Lower lobe of right lung (tissue), 2 donors: ENCODE measurements around the gene CFAP410. TPM values are rescaled to one million over a fixed set of nuclear protein-coding genes. Genes with fewer than 3 reads are reported as not detected.

Experiments used
- ATAC-seq, 2 donors: fragments of 200-7000 bp; cut with Tn5 transposase; one replicate each; pipeline ENCODE4 v1.9.1; 2020 to 2022; ENCODE audit warnings: mild to moderate bottlenecking in 2 of 2, moderate library complexity in 2 of 2
- DNase-seq: peaks from one replicate; pipeline ENCODE4 v3.0.0-alpha.2; 2020
- H3K27ac ChIP-seq: fragments of 200-600 bp; one replicate; pipeline ENCODE4 v1.8.0; 2022
- H3K27me3 ChIP-seq: fragments of 200-600 bp; one replicate; pipeline ENCODE4 v1.8.0; 2022; ENCODE audit warnings: low read depth
- H3K36me3 ChIP-seq: fragments of 200-600 bp; one replicate; pipeline ENCODE4 v1.8.0; 2022; ENCODE audit warnings: mild to moderate bottlenecking
- H3K4me1 ChIP-seq: fragments of 200-600 bp; one replicate; pipeline ENCODE4 v1.8.0; 2022
- H3K4me3 ChIP-seq: fragments of 200-600 bp; one replicate; pipeline ENCODE4 v1.8.0; 2022; ENCODE audit warnings: mild to moderate bottlenecking
- H3K9me3 ChIP-seq: fragments of 200-600 bp; one replicate; pipeline ENCODE4 v1.8.0; 2022
- intact Hi-C: fragments of 100-400 bp; cut with DNase I; formaldehyde crosslinking; loops from one replicate; pipeline ENCODE4 v1.11.0; 2022
- total RNA-seq: library from RNA; stranded (reverse); fragmentation: NEBNext Ultra II Directional; extraction: Animal tissue kit (Norgen Biotek cat#: 25700); gene quantifications from one replicate; pipeline ENCODE4 v1.2.1, GENCODE V29; 2021
- TF ChIP-seq, protein P1 (sequence below): fragments of 200-600 bp; IDR thresholded peaks from one replicate; pipeline ENCODE4 v1.8.0; 2022; ENCODE audit warnings: antibody characterized with exemption, mild to moderate bottlenecking
- donor health status: DM: no; HTN: yes; CAD: no; lungs with severe emphysema.

The CFAP410 gene
- total RNA-seq, 1 donor from 2014 or later: 20.3 TPM

DNA sequence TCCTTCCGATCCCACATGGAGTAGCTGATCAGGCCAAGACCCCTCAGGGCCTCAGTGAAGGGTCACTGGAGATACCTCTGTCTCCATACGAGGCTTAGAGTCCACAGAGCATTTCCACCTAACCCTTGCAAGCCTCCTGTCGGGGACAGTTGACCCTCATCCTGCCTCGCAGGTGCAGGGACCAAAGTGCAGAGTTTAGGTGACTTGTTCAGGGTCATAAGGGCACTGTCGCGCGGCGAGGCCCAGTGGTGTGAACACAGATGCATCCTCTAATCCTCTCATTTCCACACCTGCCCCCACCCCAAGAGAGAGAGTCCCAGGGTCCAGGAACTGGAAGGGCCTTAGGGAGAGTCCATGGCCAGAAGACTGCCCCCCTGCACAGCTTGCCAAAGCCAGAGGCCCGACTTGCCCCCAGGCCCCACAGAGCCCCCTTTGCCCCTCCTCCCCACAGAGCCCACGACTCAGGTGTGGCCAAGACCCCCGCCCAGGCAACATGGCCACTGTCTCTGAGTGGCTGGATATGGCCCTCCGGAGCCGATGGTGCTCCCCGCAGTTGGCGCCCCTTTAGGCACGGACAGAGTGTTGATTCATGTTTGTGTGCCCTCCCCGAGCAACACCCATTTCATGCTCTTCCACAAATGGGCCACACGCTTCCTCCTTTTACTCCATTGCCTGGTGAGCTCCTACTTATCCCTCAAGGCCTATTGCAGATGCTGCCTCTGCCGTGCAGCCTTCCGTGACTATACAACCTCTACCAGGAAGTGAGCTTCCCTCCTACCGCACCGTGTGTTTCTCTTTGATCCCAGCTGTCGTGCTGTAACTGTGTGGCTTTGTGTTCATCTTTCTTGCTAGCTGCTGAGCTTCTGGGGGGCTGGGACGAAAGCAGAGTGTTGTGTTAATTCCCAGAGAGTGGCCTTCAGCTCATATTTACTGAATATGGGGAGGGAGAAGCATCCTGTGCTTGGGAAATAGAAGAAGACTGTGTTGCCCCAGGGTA is 15.9 kb upstream of the CFAP410 start:
- Histone ChIP-seq H3K4me3 (peak overlapping the region; percentile 42), H3K27me3 (peaks cover 30% of the 10 kb centered on the region), H3K4me1 (peaks cover 18% of the 10 kb centered on the region), H3K9me3 (no peaks in the 10 kb centered on the region), H3K36me3 (no peaks in the 10 kb centered on the region), H3K27ac (no peak overlapping the region)
- TF ChIP-seq, protein P1, sequence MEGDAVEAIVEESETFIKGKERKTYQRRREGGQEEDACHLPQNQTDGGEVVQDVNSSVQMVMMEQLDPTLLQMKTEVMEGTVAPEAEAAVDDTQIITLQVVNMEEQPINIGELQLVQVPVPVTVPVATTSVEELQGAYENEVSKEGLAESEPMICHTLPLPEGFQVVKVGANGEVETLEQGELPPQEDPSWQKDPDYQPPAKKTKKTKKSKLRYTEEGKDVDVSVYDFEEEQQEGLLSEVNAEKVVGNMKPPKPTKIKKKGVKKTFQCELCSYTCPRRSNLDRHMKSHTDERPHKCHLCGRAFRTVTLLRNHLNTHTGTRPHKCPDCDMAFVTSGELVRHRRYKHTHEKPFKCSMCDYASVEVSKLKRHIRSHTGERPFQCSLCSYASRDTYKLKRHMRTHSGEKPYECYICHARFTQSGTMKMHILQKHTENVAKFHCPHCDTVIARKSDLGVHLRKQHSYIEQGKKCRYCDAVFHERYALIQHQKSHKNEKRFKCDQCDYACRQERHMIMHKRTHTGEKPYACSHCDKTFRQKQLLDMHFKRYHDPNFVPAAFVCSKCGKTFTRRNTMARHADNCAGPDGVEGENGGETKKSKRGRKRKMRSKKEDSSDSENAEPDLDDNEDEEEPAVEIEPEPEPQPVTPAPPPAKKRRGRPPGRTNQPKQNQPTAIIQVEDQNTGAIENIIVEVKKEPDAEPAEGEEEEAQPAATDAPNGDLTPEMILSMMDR: no peak
- DNase-seq: no peak
- ATAC-seq: no peak
- intact Hi-C loops: no loop called here

DNA sequence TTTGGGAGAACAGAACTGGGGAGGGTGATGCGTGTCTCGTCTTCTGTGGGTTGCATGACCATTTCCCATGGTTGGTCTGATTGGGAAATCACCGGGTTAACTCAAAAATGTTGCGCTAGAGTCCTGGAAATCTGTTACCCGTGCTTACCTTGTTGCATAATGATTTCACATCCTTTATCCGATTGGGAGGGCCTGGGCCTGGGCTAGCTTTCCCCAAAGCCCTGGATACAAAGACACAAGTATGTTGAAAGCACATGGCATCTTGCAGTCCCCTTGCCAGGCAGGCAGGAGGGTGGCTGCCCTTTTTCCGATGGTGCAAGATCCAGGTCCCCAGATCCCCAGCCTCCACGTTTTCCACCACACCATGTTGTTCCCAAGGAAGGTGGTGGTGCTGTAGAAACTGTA is 14.8 kb upstream of the CFAP410 start:
- Histone ChIP-seq H3K36me3 (no peaks in the 10 kb centered on the region), H3K27me3 (peaks cover 40% of the 10 kb centered on the region), H3K4me1 (peaks cover 18% of the 10 kb centered on the region), H3K4me3 (peak overlapping the region; percentile 42), H3K9me3 (no peaks in the 10 kb centered on the region), H3K27ac (peak overlapping the region; percentile 75)
- intact Hi-C loops: no loop called here
- DNase-seq: no peak
- ATAC-seq: peak; percentile 25
- TF ChIP-seq, protein P1: no peak

DNA sequence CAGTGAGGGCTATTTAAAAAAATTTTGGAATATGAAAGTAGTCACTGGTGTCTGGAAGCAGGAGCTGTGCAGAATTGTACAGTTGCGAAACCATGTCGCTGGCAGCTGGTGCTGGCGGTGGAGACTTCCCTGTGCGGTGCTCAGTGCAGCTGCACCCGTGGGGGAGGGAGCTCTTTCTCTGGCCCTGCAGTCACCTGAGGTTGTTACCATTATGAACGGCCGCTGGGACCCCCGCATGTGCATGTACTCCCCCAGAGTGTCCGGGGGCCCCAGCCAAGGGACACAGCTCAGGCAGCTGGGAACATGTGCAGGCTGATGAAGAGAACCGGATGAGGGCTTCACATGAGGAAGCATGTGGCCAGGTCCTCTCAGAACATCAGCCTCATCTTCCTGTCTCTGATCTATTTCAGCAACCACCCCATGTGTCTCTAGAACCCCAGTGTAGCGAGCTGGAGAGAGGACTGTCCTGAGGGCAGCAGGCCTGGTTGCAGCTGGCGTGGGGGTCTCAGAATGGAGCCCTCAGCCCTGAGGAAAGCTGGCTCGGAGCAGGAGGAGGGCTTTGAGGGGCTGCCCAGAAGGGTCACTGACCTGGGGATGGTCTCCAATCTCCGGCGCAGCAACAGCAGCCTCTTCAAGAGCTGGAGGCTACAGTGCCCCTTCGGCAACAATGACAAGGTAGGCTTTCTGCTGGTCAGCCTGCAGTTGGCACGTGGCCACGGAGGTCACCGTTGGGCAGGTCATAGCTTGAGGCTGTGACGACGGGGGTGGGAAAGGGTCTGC is 14.2 kb upstream of the CFAP410 start, which contains the start of gene TRPM2:
TRPM2 (plus strand) TSS at position 431 of the 780 bp plus-strand sequence; CDS start at position 511, 80 bp downstream.
- H3K4me1 ChIP-seq: peaks cover 21% of the 10 kb centered on the region
- DNase-seq (peak; percentile 80), ATAC-seq (peak; percentile 61 to 68)
- H3K27me3 ChIP-seq: peaks cover 45% of the 10 kb centered on the region
- H3K36me3 ChIP-seq: no peaks in the 10 kb centered on the region
- peak within 1 kb of the TSS; percentile 42 for H3K4me3 ChIP-seq
- TF ChIP-seq, protein P1: no peak
- intact Hi-C loops: no loop called here
- H3K9me3 ChIP-seq: no peaks in the 10 kb centered on the region
- peak within 1 kb of the TSS; percentile 75 for H3K27ac ChIP-seq

DNA sequence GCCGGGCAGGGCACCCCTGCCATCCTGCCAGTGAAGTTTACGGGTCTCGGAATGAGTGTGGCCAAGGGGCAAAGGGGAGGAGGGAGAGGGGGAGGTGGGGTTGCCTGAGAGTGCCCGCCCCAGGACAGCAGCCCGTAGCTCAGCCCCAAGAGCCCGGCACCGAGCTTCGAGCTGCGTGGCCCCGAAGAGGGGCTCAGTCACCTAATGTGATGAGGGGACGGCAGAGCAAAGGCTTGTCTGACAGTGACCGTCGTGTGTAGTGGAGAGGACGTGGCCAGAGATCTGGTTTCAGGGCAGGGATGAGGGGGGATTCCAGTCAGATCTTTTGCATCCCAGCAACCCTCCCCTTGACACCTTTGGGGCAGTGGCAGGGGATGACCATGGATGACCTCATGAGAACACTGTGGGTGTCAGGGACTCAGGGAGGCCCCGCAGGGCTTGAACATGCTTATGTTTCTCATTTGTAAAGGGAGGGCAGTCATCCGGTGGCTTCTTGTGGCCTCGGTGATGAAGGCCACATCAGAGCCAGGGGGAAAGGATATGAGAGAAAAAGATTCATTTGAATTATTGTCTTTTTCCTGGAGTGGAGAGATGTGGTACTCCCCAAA is 13.2 kb upstream of the CFAP410 start:
- H3K4me1 ChIP-seq: peaks cover 22% of the 10 kb centered on the region
- no peaks in the 10 kb centered on the region for H3K9me3 ChIP-seq
- H3K27ac ChIP-seq: peak overlapping the region; percentile 75
- H3K36me3 ChIP-seq: no peaks in the 10 kb centered on the region
- H3K27me3 ChIP-seq: peaks cover 51% of the 10 kb centered on the region
- ATAC-seq: no peak
- intact Hi-C loops: no loop called here
- TF ChIP-seq, protein P1: no peak
- H3K4me3 ChIP-seq: no peak overlapping the region
- DNase-seq: no peak

DNA sequence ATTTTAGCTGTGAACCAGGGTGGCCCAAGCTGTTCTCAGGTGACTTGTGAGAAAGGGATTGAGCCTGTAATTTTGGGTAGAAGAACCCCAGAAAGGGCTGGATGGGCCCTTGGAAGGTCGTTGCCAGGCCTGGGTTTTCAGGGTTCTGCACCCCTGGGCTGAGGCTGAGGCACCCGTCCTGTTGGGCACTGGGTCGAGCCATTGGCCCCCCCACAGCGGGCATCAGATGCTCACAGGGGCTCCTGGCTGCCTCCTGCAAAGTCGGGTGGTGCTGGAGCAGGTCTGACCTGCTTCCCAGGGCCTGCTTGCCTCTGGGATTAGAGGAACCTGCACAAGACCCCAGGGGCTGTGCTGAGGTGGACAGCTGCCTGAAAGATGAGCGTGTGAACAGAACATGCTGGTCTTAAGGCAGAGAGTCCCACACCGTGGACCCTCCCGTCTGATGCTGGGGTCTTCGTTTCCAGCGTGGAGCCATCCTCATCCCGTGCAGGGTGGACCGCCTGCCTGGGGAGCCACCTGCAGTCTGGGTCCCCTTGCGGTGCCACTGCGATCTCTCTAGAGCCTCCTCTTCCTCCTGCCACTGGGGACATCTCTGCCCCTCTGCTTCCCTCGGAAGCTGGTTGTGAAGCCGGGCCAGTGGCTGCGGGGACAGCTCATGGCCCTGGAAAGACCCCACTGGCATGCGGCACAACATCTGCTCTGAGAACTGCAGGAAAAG is 12.5 kb upstream of the CFAP410 start:
- Histone ChIP-seq H3K4me1 (peaks cover 22% of the 10 kb centered on the region), H3K27me3 (peaks cover 51% of the 10 kb centered on the region), H3K27ac (no peak overlapping the region), H3K36me3 (no peaks in the 10 kb centered on the region), H3K9me3 (no peaks in the 10 kb centered on the region), H3K4me3 (no peak overlapping the region)
- DNase-seq: no peak
- intact Hi-C loops: no loop called here
- TF ChIP-seq, protein P1: no peak
- no peak for ATAC-seq
